DMS79 (cell line): ENCODE measurements around the gene KRT84.
"Not testable (repeated sequence)": the region's sequence is repeated elsewhere in the genome, so short reads cannot be mapped to it uniquely, and the experiment has no call there.

Experiments
- DNase-seq: peaks from one replicate; lab custom pipeline; 2025; lab: John Stamatoyannopoulos, UW

Gene KRT84

DNA sequence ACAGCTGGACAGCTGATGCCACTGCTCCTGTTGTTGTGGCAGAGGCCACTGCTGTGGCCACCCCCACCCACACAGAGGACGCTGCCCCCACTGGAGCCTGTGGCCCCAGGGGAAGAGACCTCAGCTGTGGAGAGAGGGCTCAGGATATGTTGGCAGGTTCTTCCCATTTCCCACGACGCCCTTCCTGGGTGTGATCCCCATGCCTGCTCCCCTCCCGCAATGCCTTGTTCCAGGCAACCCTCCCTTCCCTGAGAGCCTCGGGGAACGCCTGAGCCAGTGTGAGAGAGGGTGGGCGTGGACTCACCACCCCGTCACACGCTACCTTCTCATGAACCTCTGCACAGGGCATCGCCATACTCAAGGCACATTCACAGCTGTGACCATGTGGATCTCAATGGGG, 26.4 kb upstream of the KRT84 start:
- DNase-seq: no peak

DNA sequence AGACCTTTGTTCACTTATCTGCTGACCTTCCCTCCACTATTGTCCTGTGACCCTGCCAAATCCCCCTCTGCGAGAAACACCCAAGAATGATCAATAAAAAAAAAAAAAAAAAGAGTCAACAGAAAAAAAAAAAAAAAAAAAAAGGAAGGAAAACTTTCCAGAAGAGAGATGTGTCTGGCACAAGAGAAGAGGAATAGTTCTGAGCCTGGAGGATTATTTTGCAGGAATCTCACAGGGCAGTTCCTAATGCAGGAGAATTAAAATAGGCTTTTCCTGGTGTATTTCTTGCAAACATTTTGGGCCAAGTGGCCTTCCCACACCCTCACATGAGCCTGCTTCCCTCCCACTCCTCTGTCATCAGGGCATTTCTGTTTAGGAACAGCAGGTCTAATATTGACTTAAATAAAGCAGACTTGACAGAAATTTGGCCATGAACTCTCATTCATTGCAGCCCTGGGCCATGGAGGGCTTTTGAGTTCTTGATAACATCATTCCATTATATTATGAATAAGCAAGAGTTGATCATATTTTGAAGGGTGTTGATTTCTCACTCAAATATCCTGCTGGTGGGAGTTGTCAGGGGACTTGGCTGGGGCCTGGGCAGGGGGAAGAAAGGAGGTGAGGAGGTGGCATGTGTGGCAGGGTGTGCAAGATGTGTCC, 25.3 kb upstream of the KRT84 start:
- DNase-seq: not testable (repeated sequence)

DNA sequence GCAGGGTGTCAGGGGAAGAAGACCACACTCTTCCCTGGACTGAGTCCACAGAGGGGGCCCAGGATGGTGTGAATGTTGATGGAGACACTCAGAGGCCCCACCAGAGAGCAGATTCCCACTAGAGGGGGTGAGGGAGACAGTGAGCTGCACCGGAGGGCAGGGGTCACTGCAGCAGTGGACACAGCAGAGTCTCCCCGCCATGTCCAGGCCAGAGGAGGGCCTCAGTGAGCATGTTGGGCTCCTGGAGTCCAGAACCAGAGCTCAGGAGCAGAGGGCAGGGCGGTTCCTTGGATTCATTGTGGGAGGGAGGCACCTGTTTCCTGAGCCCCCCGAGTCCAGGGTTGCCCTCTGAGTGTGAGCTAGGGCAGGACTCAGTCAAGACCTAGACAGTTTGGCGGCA, 22.5 kb upstream of the KRT84 start:
- no peak for DNase-seq

DNA sequence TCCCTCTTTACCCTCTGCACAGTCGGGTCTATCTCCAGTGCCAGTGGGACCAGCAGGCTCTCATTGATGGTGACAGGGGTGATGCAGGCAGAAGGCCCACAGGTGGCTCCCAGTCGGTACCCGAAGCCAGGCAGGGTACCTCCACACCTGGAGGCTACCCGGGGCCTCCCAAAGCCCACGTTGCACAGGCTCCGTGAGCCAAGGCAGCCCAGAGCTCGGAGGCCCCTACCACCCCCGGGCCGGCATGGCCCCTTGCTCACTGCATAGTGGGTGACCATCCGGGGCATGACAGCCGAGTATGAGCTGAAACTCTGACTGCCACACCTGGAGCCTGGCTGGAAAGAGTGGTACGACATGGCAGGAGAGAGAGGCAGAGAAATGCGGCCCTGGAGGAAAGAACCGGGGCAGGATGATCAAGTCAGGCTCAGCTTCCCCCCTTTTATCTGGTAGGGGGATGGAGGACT, 20.5 kb upstream of the KRT84 start, which contains the start of gene KRT82:
TSS of gene KRT82 (minus strand) at position 414 of the 464 bp plus-strand sequence. CDS start at position 356, 58 bp downstream.
- DNase-seq: no peak

DNA sequence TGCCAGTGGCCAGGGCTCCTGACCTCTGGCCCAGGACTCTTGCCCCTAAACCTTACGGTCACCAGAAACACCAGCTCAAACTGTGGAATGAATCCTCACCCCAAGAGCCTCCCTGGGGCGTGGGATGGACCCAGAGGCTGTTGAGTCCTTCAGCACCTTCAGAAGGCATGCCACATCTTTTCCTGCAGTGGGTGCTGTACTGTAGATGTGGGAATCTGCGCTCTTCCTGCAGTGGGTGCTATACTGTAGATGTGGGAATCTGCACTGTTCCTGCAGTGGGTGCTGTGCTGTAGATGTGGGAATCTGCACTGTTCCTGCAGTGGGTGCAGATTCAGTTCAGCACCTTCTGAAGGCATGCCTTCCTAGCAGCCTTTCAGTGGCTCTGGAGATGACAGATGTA, 19.5 kb upstream of the KRT84 start:
- no peak for DNase-seq

DNA sequence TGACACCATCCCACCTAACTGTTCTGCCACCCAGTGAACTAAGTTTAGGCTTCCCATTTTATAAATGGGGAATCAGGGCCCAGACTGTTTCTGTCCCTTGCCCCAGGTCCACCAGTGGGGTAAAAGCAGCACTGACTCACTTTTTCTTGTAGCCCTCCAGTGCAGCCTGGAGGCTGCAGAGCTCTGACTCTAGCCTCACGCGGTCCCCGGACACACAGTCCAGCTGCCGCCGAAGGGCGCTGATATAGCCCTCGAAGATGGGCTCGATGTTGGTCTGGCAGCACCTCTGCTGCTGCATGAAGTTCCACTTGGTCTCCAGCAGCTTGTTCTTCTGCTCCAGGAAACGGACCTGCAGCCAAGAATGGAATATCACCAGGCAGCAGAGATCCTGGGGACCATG, 18.1 kb upstream of the KRT84 start:
- no peak for DNase-seq

DNA sequence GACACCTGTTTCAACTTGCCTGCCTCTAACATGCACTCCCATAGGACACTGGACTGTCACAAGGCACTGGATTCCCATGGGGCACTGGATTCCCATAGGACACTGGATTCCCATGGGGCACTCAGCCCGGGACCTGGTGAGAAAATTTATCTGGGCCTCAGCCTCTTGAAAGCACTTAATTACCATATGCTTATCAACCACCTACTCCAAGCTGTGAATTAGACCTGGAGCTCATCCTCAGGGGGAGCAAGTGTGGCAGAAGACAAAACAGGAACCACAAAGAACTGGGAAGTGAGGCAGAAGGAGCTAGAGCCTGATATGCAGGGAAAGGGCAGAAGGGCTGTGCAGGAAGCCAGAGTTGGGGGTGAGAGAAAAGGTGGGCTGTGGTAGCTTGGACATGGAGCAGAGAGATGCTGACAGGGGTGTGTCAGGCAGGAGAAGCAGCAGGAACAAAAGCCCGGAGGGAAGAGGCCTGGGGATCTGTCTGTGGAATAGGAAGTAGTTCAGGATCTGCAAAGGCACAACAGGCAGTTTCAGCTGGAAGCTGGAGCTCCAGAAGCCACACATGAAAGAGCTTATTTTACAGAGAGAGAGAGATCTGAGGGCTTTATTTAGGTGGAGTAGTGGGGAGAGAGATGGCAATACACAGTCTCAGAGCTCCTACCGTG, 17.6 kb upstream of the KRT84 start:
- DNase-seq: no peak

DNA sequence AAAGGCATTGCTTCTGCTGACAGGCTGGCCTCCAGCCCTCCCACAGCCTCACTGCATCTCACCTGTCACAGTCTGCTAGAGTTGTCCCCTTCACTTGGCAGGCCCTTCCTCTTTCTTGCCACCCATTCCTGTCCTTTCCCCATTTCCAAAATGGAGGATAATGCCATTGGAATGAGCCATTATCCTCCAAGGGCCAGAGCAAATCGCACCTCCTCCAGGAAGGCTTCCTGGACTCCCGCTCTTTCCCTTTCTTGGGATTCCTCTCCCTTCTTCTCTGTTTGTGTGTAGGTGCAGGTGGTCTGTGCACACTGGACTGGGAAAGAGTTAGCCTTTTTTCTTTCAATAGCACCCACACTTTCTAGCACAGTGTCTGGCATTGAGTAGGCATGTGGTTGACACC, 16.9 kb upstream of the KRT84 start:
- no peak for DNase-seq

DNA sequence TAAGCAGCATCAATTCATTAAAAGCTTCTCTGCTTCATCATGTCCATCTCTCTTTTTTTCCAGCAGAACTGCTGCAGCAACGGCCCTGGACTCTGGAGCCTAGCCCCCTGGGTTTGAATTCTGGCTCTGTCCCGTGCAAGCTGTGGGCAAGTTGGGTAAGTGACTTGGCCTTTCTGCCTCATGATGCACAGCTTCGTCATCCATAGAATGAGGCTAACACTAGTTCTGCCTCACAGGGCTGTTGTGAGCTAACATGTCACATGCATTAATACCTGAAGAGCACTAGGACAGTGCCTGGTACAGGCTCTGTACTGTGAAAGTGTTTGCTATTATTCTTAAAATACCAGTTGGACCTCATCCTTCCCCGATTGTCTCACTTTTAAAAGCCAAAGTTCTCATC, 16.5 kb upstream of the KRT84 start:
- no peak for DNase-seq

DNA sequence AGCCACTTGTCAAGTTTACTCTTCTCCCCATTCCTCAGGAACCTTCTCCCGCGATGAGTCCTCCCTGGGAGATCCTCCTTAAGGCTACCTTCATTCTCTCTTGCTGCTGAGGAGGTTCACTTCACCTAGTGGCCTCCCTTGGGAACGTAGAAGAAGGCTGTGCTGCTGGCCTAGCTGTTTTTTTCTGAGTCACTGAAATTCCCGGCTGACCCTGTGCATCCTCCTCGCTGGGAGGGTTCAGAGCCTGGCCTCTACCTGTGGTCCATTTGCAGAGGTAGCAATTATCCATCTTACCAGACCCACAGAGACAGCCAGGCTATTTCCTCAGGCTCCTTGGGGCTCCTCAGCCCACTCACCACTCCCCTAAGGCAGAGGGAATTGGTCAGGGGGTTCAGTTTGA, 16.1 kb upstream of the KRT84 start:
- no peak for DNase-seq

DNA sequence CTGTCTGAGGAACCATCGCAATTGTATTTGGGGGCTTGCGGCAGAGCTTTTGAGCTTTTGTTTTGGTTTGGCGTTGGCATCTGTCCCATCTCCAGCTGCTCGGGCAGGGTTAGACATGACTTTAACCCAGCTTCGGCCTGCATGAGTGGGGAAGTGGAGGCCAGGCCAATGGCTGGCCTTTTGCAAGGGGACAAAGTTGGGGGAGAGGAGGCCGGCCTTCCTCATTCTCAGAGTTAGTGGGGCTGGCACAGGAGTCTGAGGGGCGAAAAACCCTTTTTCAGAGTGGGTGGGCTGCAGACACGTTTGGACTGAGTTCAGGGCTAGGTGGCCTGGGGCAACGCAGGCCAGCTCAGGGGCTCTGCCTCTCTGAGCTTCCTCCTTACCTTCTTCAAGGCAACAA, 15.5 kb upstream of the KRT84 start:
- DNase-seq: no peak

DNA sequence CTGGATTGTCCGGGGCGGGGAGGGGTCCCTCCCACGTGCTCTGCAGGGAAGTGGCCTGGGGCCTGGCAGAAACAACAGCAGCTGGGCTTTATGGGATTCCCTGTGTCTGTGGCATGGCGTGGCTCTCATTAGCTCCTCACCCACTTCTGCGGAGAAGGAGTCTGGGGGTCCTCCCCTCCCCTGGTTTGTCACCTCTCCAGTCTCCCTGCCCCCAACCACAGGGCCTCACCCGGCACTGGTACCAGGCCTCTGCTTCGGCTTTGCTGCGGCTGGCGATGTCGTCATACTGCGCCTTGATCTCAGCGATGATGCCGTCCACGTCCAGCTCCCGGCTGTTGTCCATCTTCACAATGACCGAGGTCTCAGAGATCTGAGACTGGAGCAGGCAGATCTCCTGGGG, 14.3 kb upstream of the KRT84 start:
- no peak for DNase-seq

DNA sequence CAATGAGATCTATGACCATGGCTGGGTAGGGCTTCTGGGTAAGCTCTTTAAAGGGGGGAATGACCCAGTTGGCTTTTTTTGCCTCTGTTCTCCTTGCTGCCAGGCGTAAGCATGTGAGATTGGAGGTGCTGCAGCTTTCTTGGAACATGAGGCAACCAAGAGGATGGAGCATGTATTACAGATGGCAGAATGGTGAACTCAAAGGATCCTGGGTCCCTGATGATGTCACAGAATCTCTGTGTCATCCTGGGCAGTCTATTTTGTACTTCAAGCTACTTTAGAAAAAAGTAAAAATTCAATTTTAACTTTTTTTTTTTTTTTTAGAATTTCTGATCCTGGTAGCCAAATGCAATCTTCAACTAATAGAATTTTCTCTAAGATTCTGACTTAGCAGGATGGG, 12.7 kb upstream of the KRT84 start:
- DNase-seq: no peak

DNA sequence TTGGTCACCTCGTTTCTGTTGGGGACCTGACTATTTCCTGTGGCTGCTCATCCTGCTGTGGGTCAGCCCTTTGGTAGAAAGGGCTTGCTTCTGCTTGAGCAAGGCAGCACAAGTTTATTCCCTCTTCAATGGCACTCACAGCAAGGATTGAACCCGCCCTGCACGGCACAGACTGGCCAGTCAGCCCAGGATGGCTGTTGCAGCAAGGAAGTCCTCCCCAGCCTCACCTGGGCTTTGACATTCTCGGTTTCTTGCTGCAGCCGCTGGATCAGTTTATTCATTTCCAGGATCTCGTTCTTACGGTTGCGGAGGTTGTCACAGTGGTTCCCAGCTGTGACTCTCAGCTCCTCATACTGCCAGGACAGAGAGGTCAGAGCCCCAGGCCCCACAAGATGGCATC, 11.2 kb upstream of the KRT84 start:
- DNase-seq: no peak

DNA sequence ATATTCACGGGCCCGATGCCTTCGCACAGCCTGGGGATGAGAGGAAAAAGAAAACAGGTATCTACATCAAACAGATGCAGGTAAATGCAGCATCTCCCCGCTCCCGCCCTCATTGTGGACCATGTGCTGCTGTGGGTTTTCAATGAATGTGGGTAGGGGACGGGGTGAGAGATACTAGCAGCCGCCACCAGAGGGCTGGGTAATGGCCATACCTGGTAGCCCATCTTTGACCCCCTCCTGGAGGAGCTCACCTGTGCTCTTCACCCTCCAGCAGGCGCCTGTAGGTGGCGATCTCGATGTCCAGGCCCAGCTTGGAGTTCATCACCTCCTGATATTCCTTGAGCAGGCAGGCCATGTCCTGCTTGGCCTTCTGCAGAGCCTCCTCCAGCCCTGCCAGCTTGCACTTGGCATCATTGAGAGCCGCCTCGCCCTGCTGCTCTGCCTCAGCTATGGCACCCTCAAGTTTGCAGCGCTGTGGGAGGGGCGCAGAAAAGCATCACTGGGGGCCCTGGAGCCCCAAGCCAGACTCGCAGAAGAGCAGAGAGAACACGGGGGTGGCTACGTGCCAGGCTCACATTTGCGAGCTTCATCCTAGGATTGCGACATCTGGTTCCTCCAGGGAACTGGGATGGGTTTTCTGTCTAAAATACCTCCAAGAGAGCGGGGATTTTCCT, 10.4 kb upstream of the KRT84 start:
- no peak for DNase-seq

DNA sequence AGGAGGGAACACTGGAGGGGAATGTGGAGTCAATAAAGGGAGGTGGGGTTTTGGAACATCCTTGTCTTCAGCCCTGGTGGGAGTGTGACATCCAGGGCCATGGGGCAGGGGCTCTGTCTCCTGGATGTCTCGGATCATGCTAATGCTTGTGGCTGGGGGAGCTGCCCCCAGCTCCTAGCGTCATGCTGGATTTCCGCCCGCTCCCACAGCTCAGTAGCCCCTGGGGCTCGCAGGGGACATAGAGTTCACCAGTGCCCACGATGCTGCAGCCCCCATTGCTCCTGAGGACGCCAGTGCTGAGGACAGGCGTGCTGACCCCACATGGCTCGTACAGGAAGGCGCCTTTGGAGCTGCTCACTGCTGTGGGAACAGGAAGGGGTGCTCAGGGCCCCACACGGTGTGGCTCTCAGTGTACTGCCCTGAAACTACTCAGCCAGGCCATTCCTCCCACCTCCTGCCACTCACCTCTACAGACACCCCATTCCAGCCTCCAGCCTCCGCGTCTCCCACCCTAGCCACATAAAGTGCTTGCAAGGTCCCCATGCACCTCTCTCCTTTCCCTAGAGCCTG, 9.5 kb upstream of the KRT84 start:
- DNase-seq: no peak

DNA sequence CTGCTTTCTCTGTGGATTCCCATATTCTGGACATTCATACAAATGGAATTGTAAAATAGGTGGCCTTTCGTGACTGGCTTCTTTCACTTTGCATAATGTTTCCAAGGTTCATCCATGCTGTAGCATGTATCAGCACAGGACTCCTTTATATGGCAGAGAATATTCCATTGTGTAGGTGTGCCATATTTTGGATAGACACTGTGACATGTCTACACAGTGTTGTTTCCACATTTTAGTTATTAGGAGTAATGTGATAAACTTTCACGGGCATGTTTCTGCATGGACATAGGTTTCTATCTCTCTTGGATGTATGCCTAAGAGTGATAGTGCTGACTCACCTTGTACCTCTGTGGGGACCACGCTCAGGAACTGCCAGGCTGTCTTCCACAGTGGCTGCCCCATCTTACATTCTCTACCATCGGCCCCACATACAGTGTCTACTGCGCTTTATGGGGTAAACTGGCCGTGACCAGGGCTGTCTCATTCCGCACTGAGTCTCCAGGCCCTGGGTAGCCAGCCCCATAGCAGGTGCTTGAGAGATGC, 7.1 kb upstream of the KRT84 start:
- DNase-seq: no peak

DNA sequence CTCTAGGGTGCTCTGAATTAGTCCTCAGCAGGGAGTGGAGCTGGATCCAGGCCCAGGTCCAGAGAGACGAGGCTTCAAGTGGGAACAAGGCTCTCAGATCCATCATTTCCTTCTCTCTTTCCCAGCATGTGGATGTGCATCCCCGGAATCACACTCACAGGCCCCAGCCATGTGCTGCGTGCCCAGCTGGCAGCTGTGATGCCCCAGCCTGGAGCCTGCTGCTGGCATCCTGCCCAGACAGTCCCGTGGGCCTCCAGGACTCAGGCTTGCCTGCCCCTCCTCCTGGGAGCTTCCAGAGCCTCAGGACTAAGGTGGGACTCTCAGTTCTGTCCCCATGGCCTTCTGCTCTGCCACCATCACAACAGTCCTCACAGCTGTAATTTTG, 6.2 kb upstream of the KRT84 start:
- DNase-seq: peak; percentile 49

DNA sequence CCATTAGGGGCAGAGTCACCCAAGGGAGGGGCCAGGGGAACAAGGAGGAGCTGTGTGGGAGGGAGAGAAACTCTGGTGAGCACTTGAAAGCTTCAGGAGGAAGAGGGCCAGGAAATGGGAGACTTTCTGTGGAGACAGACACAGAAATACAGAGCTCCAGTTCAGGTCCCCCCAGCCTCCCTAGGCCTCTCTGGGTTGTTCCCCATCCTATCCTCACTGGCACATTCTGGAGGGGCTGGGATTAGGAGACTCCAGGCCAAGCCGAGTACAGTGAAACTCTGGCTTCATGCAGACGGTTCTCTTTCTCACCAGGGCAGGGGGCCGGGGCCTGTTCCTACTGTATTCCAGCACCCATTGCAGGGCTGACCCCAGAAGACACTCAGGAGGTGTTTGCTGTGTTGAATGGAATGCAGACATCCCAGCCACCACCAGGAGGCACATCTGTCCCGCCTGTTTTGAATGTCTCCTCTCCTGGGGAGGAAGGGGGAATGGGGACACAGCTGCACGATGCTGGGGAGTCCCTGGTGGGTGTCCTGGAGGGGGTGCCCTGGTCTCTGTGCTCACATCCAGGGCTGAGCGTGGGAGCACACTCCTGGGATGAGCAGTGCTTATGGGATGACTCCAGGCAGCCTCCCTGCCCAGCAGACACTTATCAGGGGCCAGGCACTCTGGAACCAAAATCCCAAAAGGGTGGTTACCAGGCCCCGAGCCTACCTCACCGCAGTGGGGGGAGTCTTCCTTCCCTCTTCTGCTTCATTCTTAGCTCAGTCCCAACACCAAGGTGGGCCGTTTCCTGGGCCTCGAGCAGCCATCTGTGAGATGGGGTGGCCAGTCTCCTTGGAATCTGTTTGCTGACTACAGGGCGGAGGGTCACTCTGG, 5.5 kb upstream of the KRT84 start:
- DNase-seq: no peak

DNA sequence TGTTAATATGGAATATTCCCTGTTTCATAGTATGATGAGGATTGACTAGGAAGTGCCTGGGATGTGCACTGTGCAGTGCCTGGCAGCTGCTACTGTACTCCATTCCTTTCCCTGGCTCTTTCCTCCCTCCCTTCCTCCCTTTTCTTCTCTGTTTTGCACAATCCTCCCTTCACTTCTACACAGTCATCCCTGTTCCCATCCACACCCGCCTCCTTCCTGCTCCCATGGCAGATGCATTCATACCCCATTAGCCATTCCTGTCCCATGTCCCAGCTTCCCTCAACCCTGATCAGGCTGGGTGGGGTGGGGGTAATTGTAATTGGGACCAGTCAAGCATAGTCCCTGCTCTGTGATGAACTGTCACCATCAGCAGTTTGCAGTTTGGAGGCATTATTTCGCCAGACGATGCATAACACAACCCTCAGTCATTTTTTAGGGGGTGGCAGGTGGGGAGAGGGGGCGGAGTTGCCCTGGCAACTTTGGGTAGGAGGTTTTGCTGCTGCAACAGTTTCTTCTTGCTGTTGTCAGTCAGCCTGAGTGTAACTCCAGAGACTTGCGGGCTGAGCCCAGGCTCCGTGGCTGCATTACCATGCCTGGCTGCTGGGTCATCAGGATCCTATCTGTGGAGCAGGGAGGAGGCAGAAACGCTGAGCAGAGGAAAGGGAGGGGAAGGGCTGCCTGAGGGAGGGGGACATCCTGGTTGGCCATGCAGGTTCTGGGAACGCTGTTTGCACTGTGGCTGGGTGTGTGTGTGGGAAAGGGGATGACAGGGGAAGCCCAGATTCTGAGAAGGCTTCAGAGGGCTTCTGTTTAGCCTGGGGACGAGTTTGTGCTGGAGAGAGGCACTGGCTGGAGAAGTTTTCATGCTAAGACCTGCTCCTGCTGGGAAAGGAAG, 4.1 kb upstream of the KRT84 start:
- no peak for DNase-seq

DNA sequence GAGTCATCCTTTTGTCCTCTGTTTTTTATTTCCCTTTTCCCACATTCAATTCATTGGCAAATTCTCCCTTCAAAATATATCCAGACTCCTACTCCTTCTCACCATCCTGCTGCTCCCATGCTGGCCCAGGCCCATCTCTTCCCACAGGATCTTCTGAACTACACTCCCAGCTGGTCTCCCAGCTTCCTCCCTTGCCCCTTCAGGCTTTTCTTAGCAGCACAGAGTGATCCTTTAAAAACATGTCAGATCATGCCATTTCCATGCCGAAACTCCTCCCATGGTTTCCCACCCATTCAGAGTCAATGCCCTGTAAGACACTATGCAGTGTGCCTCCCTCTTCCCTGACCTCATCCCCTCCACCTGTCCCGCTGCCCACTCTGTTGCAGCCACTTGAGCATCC, 2.4 kb upstream of the KRT84 start:
- DNase-seq: no peak
